ENCODE results near the gene CORO6. TPM values are rescaled to one million over a fixed set of nuclear protein-coding genes. Genes with fewer than 3 reads are reported as not detected.
A peak's percentile ranks its signal among the peaks of the same experiment; 100 is the strongest.

Gene CORO6
- total and polyA plus RNA-seq, 8 donors, result 1.1 to 53.1 (median 14.2) TPM

- no peak for DNase-seq
- Histone ChIP-seq H3K9me3 (no peaks in the 10 kb centered on the region), H3K27ac (peak overlapping the region in 1 of 5 donors; percentile 69), H3K4me1 (peaks cover 53 to 71% (median 60%) of the 10 kb centered on the region in 4 donors), H3K36me3 (no peaks in the 10 kb centered on the region), H3K27me3 (peaks cover 0 to 66% (median 22%) of the 10 kb centered on the region in 3 donors), H3K4me3 (peak overlapping the region; percentile 39 to 58 (median 44))
- 17 to 29% (median 20%) methylated on average over 28 to 32 of the region's 32 CpGs for WGBS, 5 donors
- intact Hi-C loops (cut with DNase I; ENCODE audit: low total_unique reads), result no loop called here
- TF ChIP-seq CTCF (IDR thresholded peaks at IDR 0.05), result no peak
- TF ChIP-seq POLR2AphosphoS5 (IDR thresholded peaks at IDR 0.05), result no peak
- TF ChIP-seq POLR2A (IDR thresholded peaks at IDR 0.05), result no peak
- no peak for TF ChIP-seq EP300 (IDR thresholded peaks at IDR 0.05)
Measured at GRCh38 chr17:29616300-29617048, 6.2 kb downstream of the CORO6 start.

- Histone ChIP-seq H3K27ac (peak overlapping the region in 3 of 5 donors; percentile 46 to 69 (median 58)), H3K27me3 (peaks cover 0 to 66% (median 22%) of the 10 kb centered on the region in 3 donors), H3K36me3 (no peaks in the 10 kb centered on the region), H3K4me3 (peak overlapping the region; percentile 39 to 58 (median 42)), H3K4me1 (peaks cover 53 to 71% (median 59%) of the 10 kb centered on the region in 4 donors), H3K9me3 (no peaks in the 10 kb centered on the region)
- peak; percentile 41 to 83 (median 60) for TF ChIP-seq POLR2AphosphoS5 (IDR thresholded peaks at IDR 0.05)
- TF ChIP-seq EP300 (IDR thresholded peaks at IDR 0.05), result no peak
- TF ChIP-seq POLR2A (IDR thresholded peaks at IDR 0.05), result no peak
- no peak for TF ChIP-seq CTCF (IDR thresholded peaks at IDR 0.05)
- DNase-seq, result peak; percentile 92 to 95
- 1 to 3% (median 2%) methylated on average over 36 to 74 of the region's 74 CpGs for WGBS, 5 donors
- intact Hi-C loops (cut with DNase I; ENCODE audit: low total_unique reads), result no loop called here
Measured at GRCh38 chr17:29615492-29616299, 7.0 kb downstream of the CORO6 start.

GRCh38 chr17:29615048-29615385 lies 7.7 kb downstream of the CORO6 start:
- H3K4me3 ChIP-seq, result peak overlapping the region; percentile 39 to 58 (median 42)
- TF ChIP-seq POLR2AphosphoS5 (IDR thresholded peaks at IDR 0.05) (no peak), EP300 (IDR thresholded peaks at IDR 0.05) (no peak), CTCF (IDR thresholded peaks at IDR 0.05) (no peak), POLR2A (IDR thresholded peaks at IDR 0.05) (no peak)
- no peaks in the 10 kb centered on the region for H3K9me3 ChIP-seq
- no peaks in the 10 kb centered on the region for H3K36me3 ChIP-seq
- peaks cover 0 to 66% (median 22%) of the 10 kb centered on the region in 3 donors for H3K27me3 ChIP-seq
- intact Hi-C loops (cut with DNase I; ENCODE audit: low total_unique reads), result no loop called here
- 7 to 38% (median 11%) methylated on average over 11 to 15 of the region's 15 CpGs for WGBS, 5 donors
- H3K27ac ChIP-seq, result peak overlapping the region in 3 of 5 donors; percentile 46 to 69 (median 58)
- peaks cover 53 to 71% (median 59%) of the 10 kb centered on the region in 4 donors for H3K4me1 ChIP-seq
- peak in 1 of 2 donors; percentile 69 for DNase-seq

- no peak for TF ChIP-seq POLR2AphosphoS5 (IDR thresholded peaks at IDR 0.05)
- TF ChIP-seq POLR2A (IDR thresholded peaks at IDR 0.05), result no peak
- TF ChIP-seq CTCF (IDR thresholded peaks at IDR 0.05), result no peak
- TF ChIP-seq EP300 (IDR thresholded peaks at IDR 0.05), result no peak
- peaks cover 0 to 66% (median 22%) of the 10 kb centered on the region in 3 donors for H3K27me3 ChIP-seq
- no peaks in the 10 kb centered on the region for H3K9me3 ChIP-seq
- H3K27ac ChIP-seq, result no peak overlapping the region
- DNase-seq, result no peak
- peaks cover 53 to 70% (median 59%) of the 10 kb centered on the region in 4 donors for H3K4me1 ChIP-seq
- no peaks in the 10 kb centered on the region for H3K36me3 ChIP-seq
- WGBS, 5 donors, result 46 to 66% (median 53%) methylated on average over 16 of the region's 16 CpGs
- intact Hi-C loops (cut with DNase I; ENCODE audit: low total_unique reads), result no loop called here
- H3K4me3 ChIP-seq, result peak overlapping the region in 1 of 4 donors; percentile 58
Measured at GRCh38 chr17:29614349-29615047, 8.2 kb downstream of the CORO6 start.
